Gastroesophageal sphincter (tissue), 4 donors: ENCODE results near the gene MIR17HG. TPM values are rescaled to one million over a fixed set of nuclear protein-coding genes. Genes with fewer than 3 reads are reported as not detected.

ENCODE experiments used
- ATAC-seq: fragments of 150-250 bp; one replicate; pipeline ENCODE4 v1.9.1; 2016; ENCODE audit warnings: mild to moderate bottlenecking, moderate library complexity
- H3K27ac ChIP-seq, 4 donors: fragments of 200-600 bp; sonication (generic) in 3 of 4; 1 replicate in 3 of 4; 2 replicates in 1 of 4; pipeline ENCODE4 v1.5.1; 2016 to 2019
- H3K27me3 ChIP-seq: fragments of 200-600 bp; sonication (generic); one replicate; pipeline ENCODE4 v1.5.1; 2019
- H3K36me3 ChIP-seq, 2 donors: fragments of 200-600 bp; sonication (generic); one replicate each; pipeline ENCODE4 v1.5.1; 2019; ENCODE audit warnings: control low read depth in 1 of 2
- H3K4me1 ChIP-seq, 3 donors: fragments of 200-600 bp; sonication (generic); 1 replicate in 2 of 3; 2 replicates in 1 of 3; pipeline ENCODE4 v1.5.1; 2016 to 2019; ENCODE audit warnings: control low read depth in 2 of 3
- H3K4me3 ChIP-seq, 2 donors: fragments of 200-600 bp; sonication (generic); one replicate each; pipeline ENCODE4 v1.5.1; 2019; ENCODE audit warnings: mild to moderate bottlenecking in 1 of 2, moderate library complexity in 1 of 2
- H3K9me3 ChIP-seq, 3 donors: fragments of 200-600 bp; sonication (generic); one replicate each; pipeline ENCODE4 v1.5.1; 2017 to 2019; ENCODE audit warnings: control low read depth in 2 of 3
- EP300 ChIP-seq: sonication (generic); formaldehyde crosslinking; IDR thresholded peaks from one replicate; pipeline ENCODE4 v1.6.1; 2017; ENCODE audit warnings: antibody characterized with exemption, mild to moderate bottlenecking
- POLR2A ChIP-seq, 2 donors: fragments of 450-650 bp; IDR thresholded peaks; one replicate each; pipeline ENCODE4 v1.6.1; 2017; ENCODE audit warnings: antibody characterized with exemption in 2 of 2, mild to moderate bottlenecking in 2 of 2, moderate library complexity in 1 of 2
- POLR2AphosphoS5 ChIP-seq: sonication (generic); formaldehyde crosslinking; IDR thresholded peaks from one replicate; pipeline ENCODE4 v1.6.1; 2017; ENCODE audit warnings: antibody characterized with exemption
- WGBS, 2 donors: methylation state at CpG; one replicate each; pipeline ENCODE4 v1.1.5; 2018; ENCODE audit warnings: low coverage in 1 of 2; 5-methylcytosine and 5-hydroxymethylcytosine counted together
- total RNA-seq, 4 donors: library from RNA; depleted of rRNA; stranded (reverse); fragments of >200 nt; gene quantifications; one replicate each; pipeline ENCODE4 v1.1.0, GENCODE V29; 2016
- TF ChIP-seq, protein P1 (sequence below), 4 experiments: fragments of 200-600 bp in 2 of 4; fragments of 450-650 bp in 2 of 4; sonication (generic) in 1 of 4; IDR thresholded peaks; one replicate each; pipeline ENCODE4 v1.5.1; 2017 to 2019; ENCODE audit warnings: antibody characterized with exemption in 4 of 4, mild to moderate bottlenecking in 2 of 4, moderate library complexity in 2 of 4

Gene MIR17HG
- total RNA-seq, 4 donors from 2014 or later, result 0.27 to 9.3 (median 2.2) TPM

DNA sequence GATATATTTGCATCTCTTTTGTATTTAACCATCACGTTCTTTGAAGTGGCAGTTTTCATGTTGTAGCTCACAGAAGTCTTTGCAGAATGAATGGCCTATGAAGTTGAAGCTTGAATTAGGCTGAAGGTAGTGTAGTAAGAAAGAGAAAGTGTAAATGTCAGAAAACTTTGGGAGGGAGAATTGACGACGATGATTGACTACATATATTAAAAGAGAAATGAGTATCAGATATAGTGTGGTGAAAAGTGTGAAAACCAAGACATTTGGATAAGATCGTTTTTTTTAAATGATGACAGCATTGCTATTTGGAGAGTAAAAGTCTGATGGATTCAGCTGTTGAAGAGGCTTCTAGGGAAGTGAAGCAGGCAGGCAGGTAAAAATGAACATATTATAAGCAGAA, 36.3 kb downstream of the MIR17HG start:
- Histone ChIP-seq H3K36me3 (no peaks in the 10 kb centered on the region), H3K4me3 (no peak overlapping the region), H3K27me3 (peaks cover 19% of the 10 kb centered on the region), H3K4me1 (no peaks in the 10 kb centered on the region), H3K9me3 (no peaks in the 10 kb centered on the region), H3K27ac (no peak overlapping the region)
- 78 to 84% methylated on average over 4 of the region's 4 CpGs for WGBS, 2 donors
- no peak for ATAC-seq
- no peak for TF ChIP-seq EP300

DNA sequence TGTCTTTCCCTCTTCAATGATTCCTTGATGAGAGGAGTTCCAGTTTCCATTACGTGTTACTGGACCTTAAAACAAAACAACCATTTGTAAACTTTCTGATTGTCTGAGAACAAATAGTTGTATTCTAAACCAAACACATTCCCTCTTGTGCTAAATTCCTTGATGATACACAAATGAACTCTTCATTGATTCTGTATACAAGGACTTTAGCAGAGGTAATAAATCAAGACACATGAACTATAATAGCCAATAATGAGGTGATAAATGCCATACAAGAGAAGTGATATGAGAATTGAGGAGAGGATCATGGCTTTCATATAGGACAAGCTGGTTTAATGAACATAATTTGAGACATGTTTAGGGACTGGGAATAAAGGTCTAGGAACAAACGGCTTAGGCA, 37.4 kb downstream of the MIR17HG start:
- Histone ChIP-seq H3K27me3 (peaks cover 24% of the 10 kb centered on the region), H3K4me1 (no peaks in the 10 kb centered on the region), H3K36me3 (no peaks in the 10 kb centered on the region), H3K9me3 (no peaks in the 10 kb centered on the region), H3K27ac (no peak overlapping the region), H3K4me3 (no peak overlapping the region)
- TF ChIP-seq POLR2AphosphoS5 (no peak), EP300 (no peak), POLR2A (IDR thresholded peaks at IDR 0.05) (no peak)
- TF ChIP-seq, protein P1, sequence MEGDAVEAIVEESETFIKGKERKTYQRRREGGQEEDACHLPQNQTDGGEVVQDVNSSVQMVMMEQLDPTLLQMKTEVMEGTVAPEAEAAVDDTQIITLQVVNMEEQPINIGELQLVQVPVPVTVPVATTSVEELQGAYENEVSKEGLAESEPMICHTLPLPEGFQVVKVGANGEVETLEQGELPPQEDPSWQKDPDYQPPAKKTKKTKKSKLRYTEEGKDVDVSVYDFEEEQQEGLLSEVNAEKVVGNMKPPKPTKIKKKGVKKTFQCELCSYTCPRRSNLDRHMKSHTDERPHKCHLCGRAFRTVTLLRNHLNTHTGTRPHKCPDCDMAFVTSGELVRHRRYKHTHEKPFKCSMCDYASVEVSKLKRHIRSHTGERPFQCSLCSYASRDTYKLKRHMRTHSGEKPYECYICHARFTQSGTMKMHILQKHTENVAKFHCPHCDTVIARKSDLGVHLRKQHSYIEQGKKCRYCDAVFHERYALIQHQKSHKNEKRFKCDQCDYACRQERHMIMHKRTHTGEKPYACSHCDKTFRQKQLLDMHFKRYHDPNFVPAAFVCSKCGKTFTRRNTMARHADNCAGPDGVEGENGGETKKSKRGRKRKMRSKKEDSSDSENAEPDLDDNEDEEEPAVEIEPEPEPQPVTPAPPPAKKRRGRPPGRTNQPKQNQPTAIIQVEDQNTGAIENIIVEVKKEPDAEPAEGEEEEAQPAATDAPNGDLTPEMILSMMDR (IDR thresholded peaks at IDR 0.05), result no peak
- WGBS, 2 donors, result 70 to 76% methylated on average over 2 of the region's 2 CpGs
- ATAC-seq, result no peak

DNA sequence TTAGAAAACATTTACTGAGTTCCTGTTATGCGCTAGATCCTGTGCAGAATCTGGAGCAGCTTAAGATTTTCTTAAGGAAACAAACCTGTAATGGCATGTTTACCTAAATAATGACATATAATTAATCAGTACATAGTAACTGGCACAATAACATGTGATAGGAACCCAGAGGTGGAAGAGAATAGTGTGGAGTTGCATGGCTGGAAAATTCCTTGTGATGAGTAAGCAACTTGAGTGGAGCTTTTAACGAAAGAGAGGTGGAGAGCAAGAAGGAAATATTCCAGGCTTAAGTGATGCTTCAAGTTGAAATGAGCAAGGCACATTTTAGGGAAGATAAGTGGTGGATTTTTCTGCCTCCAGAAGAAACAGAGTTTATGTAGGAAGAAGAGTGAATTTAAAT, 41.7 kb downstream of the MIR17HG start:
- ATAC-seq, result no peak
- Histone ChIP-seq H3K4me1 (no peaks in the 10 kb centered on the region), H3K27ac (no peak overlapping the region), H3K4me3 (no peak overlapping the region), H3K27me3 (peaks cover 49% of the 10 kb centered on the region), H3K9me3 (no peaks in the 10 kb centered on the region), H3K36me3 (no peaks in the 10 kb centered on the region)
- TF ChIP-seq EP300 (no peak), POLR2AphosphoS5 (no peak), POLR2A (IDR thresholded peaks at IDR 0.05) (no peak)
- TF ChIP-seq, protein P1 (IDR thresholded peaks at IDR 0.05), result no peak
- WGBS, 2 donors, result 52 to 55% methylated on average over 2 of the region's 2 CpGs

DNA sequence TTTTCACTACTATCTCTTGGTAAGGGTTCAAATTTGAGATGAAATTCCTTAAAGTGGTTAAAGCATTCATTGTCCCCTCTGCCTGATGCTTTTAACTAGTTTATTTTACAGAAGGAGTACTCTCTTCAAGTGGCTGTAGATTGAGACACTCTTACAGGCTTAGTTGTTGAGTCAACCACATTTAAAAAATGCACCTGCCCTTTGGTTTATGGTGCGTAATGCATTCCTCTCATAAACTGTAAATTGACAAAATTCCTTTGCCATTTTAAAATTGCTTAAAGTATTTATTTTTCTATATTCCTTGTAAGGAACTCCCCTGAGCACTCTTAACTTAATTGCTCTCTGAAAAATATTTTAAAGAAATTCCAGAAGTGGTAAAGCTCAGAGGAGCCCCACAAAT, 50.1 kb downstream of the MIR17HG start:
- H3K4me3 ChIP-seq, result no peak overlapping the region
- peaks cover 0 to 21% (median 11%) of the 10 kb centered on the region in 3 donors for H3K4me1 ChIP-seq
- ATAC-seq, result no peak
- no peaks in the 10 kb centered on the region for H3K9me3 ChIP-seq
- H3K36me3 ChIP-seq, result no peaks in the 10 kb centered on the region
- TF ChIP-seq, protein P1 (IDR thresholded peaks at IDR 0.05), result no peak
- TF ChIP-seq POLR2A (IDR thresholded peaks at IDR 0.05) (no peak), POLR2AphosphoS5 (no peak)
- WGBS, 2 donors, result 86% methylated on average over 1 of the region's 1 CpG; no CpG with 5 or more reads in 1 of the 2 donors
- H3K27ac ChIP-seq, result no peak overlapping the region
- peaks cover 78% of the 10 kb centered on the region for H3K27me3 ChIP-seq

DNA sequence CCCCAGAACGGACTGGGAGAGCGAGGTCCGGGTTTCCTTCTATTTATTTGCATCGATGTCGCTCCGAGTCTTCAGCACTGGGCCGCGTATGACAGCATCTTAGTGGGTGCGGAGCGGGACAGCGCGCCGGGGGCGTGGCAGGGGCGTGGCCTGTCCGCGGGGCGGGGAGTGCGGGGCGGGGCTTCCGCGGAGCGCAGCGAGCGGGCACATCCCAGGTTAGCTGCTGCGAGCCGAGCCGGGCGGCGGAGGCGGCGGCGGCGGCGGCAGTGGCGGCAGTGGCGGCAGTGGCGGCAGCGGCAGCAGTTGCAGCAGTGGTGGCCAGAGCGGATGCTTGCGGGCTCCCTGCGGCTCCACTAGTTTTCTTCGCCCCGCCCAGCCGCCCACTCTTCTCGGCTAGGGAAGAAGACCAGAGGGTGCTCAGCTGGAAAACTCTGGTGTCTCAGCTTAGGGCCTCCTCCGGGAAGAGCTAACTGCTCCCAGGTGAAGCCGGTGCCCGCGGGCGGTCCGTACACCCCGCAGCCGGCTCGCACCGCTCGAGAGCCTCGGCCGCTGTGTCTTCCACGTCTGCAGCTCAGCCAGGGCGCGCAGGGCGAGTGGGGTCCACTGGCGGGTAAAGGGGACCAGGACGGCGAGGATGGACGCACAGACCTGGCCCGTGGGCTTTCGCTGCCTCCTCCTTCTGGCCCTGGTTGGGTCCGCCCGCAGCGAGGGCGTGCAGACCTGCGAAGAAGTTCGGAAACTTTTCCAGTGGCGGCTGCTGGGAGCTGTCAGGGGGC, 51.1 kb downstream of the MIR17HG start, which contains the start of gene GPC5:
Gene GPC5, plus strand, starts transcription at position 209 of the 776 bp plus-strand sequence.
- Histone ChIP-seq H3K4me3 (peak within 1 kb of the TSS; percentile 7 to 56), H3K27ac (no peak within 1 kb of the TSS), H3K27me3 (peaks cover 85% of the 10 kb centered on the region), H3K9me3 (no peaks in the 10 kb centered on the region), H3K4me1 (peaks cover 0 to 21% (median 11%) of the 10 kb centered on the region in 3 donors), H3K36me3 (no peaks in the 10 kb centered on the region)
- no peak for TF ChIP-seq POLR2AphosphoS5
- TF ChIP-seq EP300, result no peak
- no peak for TF ChIP-seq POLR2A (IDR thresholded peaks at IDR 0.05)
- 0 to 8% methylated on average over 5 to 7 of the region's 76 CpGs for WGBS, 2 donors
- peak; percentile 94 for ATAC-seq
